GM13976 (cell line): Measurements from ENCODE around the gene FOXL3.

Experiments used
- DNase-seq: peaks from one replicate; pipeline ENCODE4 v3.0.0; 2012; ENCODE audit warnings: low spot score
- CTCF ChIP-seq: IDR thresholded peaks from 2 replicates; pipeline ENCODE4 v1.5.1; 2012; ENCODE audit warnings: borderline replicate concordance, mild to moderate bottlenecking; ENCODE audit not compliant: insufficient read depth; ENCODE audit errors: extremely low read depth, missing control alignments, control extremely low read depth
- in situ Hi-C: fragments of 300-500 bp; cut with MboI; formaldehyde crosslinking; loops from one replicate; pipeline ENCODE4 v1.12.0; 2022; ENCODE audit warnings: low sequenced_read_pairs, mixed read lengths, inconsistent platforms; ENCODE audit not compliant: unreplicated experiment

Gene FOXL3

DNA sequence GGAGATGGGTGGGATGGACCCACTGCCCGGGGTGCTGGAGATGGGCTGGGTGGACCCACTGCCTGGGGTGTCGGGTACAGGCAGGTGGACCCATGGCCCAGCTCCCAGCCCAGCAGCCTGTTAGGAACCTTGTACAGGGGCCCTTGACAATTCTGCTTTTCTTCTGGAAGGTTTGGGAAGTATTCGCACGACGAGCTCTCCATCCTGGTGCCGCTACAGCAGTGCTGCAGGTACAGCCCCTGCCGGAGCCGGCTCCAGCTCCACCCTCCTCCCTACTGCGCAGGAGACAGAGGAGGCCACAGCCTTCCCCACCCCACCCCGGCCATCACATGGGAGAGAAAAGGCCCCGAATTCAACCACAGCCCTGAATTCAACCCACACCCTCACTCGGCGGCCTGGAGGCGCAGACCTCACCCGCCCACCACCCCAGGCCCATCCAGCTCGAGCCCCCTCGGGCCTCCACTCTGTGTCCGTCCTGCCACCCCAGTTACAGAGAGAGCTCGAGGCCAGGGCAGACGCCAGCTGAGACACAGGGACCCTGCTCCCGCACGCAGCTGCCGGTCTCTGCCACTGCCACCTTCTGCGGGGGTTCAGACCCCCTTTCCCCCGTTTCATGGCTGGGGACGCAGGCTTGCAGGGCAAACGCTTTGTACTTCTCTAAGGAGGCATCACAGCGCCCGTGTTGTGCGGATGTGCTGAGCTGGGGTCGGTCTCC lies 31.3 kb upstream of the FOXL3 start:
- DNase-seq = no peak
- no peak for TF ChIP-seq CTCF
- in situ Hi-C loops = no loop called here

DNA sequence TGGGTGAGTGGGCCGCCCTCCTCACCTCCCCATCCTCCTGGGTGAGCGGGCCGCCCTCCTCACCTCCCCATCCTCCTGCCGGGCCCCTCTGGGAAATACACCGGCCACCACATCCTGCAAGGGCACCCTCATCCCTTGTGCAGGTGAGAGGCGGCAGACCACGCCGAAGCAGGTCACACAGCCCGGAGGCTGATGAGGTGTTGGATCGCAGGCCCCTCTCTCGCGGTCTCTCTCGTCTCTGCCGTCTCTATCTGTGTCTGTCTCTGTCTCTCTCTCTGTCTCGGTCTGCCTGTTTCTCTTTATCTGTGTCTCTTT lies 30.8 kb upstream of the FOXL3 start:
- in situ Hi-C loops = no loop called here

DNA sequence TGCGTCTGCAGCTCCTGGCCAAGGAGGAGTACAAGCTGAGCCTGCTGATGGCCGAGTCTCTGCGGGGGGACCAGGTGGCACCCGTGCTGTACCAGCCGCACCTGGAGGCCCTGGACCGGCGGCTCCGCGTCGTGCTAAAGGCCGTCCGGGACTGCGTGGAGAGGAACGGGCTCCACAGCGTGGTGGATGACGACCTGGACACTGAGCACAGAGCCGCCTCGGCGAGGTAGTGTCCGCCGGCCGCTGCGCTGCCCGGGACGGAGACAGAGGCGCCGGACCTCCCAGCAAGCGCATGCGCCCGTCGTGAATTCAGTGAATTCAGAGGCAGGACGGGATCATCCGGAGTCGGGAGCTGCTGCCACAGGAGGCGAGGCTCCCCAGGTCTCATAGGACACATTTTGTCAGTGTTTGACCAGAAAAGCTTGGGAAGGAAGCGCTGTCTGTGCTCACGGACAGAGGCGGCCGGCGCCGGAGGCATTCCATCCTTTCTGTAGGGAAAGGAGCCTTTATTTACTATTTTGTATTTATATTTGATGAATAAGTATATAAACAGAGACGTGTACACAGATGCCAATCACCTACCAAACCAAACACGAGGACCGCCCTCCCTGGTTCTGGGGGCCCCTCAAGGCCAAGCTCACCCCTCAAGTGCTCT lies 30.1 kb upstream of the FOXL3 start:
- no peak for DNase-seq
- in situ Hi-C loops = no loop called here
- no peak for TF ChIP-seq CTCF

More for the DNA sequence above, 30.8 kb upstream of the FOXL3 start:
- DNase-seq = no peak
- TF ChIP-seq CTCF = no peak

DNA sequence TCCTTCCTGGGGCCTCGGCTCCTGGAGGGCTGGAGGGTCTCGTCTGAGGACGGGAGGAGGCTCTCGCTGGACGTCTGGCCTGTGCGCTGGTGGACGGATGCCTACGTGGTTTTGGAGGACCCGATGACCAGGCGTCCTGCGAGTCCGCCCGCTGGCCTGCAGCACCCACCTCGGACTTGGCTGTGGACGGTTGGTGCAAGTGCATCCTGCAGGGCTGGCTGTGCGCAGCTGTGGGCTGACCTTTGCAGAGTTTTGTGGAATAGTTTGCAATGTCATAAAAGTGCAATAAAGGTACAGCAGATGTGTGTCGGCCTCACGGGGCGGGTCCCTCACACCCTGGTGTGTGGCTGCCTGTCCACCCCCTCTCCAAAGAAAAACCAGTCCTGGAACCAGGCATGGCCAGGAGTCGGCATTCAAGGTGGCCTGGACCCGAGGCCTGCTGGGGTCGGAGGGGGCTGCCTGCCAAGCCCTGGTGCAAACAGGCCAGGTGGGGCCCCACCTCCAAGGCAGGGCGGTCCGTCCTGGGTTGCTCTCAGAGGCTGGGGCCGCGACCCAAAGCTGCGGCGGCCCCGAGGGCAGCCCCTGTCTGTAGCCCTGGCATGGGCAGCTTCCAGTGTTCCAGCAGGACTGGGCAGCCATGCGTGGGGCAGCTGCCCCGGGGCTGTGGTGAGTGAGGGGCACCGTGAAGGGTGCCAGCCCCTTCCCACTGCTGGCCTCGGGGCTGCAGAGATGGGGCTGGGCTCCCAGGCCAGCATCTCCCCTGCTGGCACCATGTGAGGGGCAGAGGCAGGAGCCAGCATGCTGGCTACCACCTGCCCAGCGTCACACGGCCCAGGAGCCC lies 29.3 kb upstream of the FOXL3 start:
- in situ Hi-C loops = no loop called here
- no peak for TF ChIP-seq CTCF
- no peak for DNase-seq

DNA sequence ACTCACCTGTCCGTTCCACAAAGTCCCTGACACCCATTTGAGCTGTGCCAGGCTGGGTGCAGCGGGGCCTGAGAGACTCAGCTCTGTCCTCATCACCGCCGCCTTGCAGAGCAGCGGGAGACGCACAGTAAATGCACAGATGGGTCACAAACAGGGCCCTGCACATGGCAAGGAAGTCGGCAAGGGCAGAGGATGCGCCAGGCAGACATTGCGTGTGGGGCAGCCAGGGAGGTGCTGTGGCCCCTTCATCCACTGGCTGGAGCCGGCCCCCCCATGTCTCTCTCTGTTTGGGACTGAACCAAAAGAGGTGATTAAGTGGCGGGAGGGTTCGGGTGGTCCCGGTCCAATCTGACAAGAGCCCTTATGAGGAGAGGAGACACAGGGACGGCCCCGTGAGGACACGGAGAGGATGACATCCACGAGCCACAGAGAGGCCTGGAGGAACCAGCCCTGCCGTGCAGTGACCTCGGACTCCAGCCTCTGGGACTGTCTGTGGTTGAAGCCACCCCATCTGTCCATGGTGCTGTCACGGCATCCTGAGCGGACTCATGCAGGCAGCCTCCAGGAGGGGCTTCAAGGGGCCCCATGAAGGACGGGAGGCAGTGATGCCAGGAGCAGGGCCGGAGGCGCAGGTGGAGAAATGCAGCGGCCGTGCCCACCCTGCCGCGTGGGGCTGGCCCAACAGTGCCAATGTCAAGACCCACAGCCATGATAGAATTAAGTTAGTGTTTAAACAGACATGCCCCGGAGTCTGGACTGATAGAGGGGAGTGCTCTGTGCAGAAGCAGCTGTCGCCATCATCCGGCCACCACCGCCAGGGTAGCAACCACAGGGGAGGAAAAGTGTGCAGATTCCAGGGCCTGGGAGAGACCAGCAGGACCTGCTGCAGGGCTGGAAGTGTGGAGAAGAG lies 28.4 kb upstream of the FOXL3 start:
- no peak for TF ChIP-seq CTCF
- DNase-seq = no peak
- in situ Hi-C loops = no loop called here

DNA sequence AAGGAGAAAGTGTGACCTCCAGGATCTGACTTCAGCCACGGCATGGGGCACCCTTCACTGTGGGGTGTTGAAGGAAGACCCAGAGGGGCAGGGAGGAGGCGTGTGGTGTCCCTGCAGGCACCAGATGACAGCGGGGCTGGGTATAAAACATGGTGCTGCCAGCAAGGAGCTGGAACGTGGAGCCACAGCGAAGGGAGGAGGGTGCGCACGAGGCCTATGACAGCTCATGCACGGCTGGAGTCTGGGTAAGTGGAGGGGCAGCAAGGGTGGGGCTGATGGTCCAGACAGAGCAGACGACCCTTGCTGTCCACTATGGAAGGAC lies 27.8 kb upstream of the FOXL3 start:
- no peak for TF ChIP-seq CTCF
- DNase-seq = no peak
- in situ Hi-C loops = no loop called here
